Spinal cord (tissue), 10 donors: ENCODE measurements around the gene CRK. TPM values are rescaled to one million over a fixed set of nuclear protein-coding genes. Genes with fewer than 3 reads are reported as not detected.

Experiments used
- DNase-seq, 6 donors: peaks; one replicate each; pipeline versions ENCODE4 v3.0.0 to v3.0.0-alpha.2; 2013 to 2015; ENCODE audit warnings: low spot score in 6 of 6, low read depth in 4 of 6
- H3K27ac ChIP-seq: one replicate; pipeline ENCODE4 v1.5.1; 2013; ENCODE audit warnings: low read depth, low read length, control low read depth
- H3K27me3 ChIP-seq: one replicate; pipeline ENCODE4 v1.6.1; 2013; ENCODE audit warnings: low read length; ENCODE audit not compliant: control insufficient read depth, insufficient read depth
- H3K36me3 ChIP-seq: one replicate; pipeline ENCODE4 v1.6.1; 2013; ENCODE audit warnings: low read length; ENCODE audit not compliant: control insufficient read depth, insufficient read depth
- H3K4me1 ChIP-seq: one replicate; pipeline ENCODE4 v1.6.1; 2013; ENCODE audit warnings: low read length; ENCODE audit not compliant: control insufficient read depth, insufficient read depth
- H3K4me3 ChIP-seq: one replicate; pipeline ENCODE4 v1.5.1; 2013; ENCODE audit warnings: low read depth, low read length, control low read depth
- H3K9me3 ChIP-seq: one replicate; pipeline ENCODE4 v1.6.1; 2013; ENCODE audit warnings: low read length; ENCODE audit not compliant: control insufficient read depth, insufficient read depth
- WGBS: methylation state at CpG from one replicate; pipeline ENCODE4 v1.1.5; 2013; ENCODE audit warnings: missing lambda C conversion rate; ENCODE audit not compliant: insufficient coverage; 5-methylcytosine and 5-hydroxymethylcytosine counted together
- polyA plus RNA-seq, 2 donors: library from polyadenylated mRNA; unstranded; fragments of 120-200 nt; gene quantifications; one replicate each; pipeline ENCODE4 v1.2.1, GENCODE V29; 2013; ENCODE audit not compliant: insufficient read length in 2 of 2
- total RNA-seq, 2 donors: library from RNA; depleted of rRNA in 1 of 2; stranded (reverse); fragments of 120-200 nt in 1 of 2; fragments of >200 nt in 1 of 2; gene quantifications; one replicate each; pipeline versions ENCODE4 v1.2.3 to v1.2.4, GENCODE V29; 2013 to 2014
- donor health status: healthy.

Gene CRK
- total and polyA plus RNA-seq, 4 donors: 70.2 to 105 (median 80.5) TPM

DNA sequence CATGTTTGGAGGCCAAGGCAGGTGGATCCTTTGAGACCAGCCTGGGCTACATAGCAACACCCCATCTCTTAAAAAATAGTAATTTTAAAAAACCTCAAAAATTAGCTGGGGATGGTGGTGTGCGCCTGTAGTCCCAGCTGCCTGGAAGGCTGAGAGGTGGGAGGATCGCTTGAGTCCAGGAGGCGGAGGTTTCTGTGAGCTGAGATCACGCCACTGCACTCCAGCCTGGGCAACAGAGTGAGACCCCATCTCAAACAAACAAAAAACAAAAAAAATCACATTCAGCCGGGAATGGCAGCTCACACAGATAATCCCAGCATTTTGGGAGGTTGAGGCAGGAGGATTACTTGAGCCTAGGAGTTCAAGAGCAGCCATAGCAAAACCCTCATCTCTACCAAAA lies 39.6 kb downstream of the CRK start:
- WGBS: no CpG with 5 or more reads among the region's 5 CpGs

DNA sequence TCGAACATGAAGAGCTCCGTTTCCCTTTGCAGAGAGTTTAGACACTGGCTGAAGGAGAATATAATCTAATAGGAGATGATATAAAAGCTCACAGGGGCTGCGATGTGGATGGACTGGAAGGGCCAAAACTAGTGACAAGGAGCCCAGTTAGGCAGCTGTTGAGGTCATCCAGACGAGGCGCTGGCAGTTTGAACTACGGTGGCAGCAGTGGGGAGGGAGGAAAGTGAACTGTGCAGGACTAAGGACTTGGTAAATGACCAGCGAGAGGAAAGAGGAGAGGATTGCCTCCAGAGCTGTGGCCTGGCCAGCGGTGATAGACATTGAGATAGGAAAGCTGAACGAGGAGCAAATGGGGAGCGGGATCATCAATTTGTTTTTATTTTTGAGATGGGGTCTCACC lies 41.4 kb downstream of the CRK start:
- no peak for DNase-seq
- peaks cover 5% of the 10 kb centered on the region for H3K4me1 ChIP-seq
- H3K4me3 ChIP-seq: no peak overlapping the region
- no peaks in the 10 kb centered on the region for H3K27me3 ChIP-seq
- no peak overlapping the region for H3K27ac ChIP-seq
- peaks cover 15% of the 10 kb centered on the region for H3K36me3 ChIP-seq
- WGBS: 81% methylated on average over 9 of the region's 10 CpGs
- no peaks in the 10 kb centered on the region for H3K9me3 ChIP-seq

More for the DNA sequence above, 39.6 kb downstream of the CRK start:
- H3K36me3 ChIP-seq: peaks cover 25% of the 10 kb centered on the region
- no peak overlapping the region for H3K4me3 ChIP-seq
- DNase-seq: no peak
- no peaks in the 10 kb centered on the region for H3K27me3 ChIP-seq
- H3K27ac ChIP-seq: no peak overlapping the region
- H3K9me3 ChIP-seq: no peaks in the 10 kb centered on the region
- H3K4me1 ChIP-seq: peaks cover 5% of the 10 kb centered on the region

GRCh38 chr17:1414001-1414574 lies 41.9 kb downstream of the CRK start:
- no peaks in the 10 kb centered on the region for H3K9me3 ChIP-seq
- H3K27me3 ChIP-seq: no peaks in the 10 kb centered on the region
- H3K4me1 ChIP-seq: peaks cover 5% of the 10 kb centered on the region
- WGBS: 84% methylated on average over 7 of the region's 9 CpGs
- H3K4me3 ChIP-seq: no peak overlapping the region
- H3K27ac ChIP-seq: no peak overlapping the region
- peaks cover 14% of the 10 kb centered on the region for H3K36me3 ChIP-seq
- no peak for DNase-seq

GRCh38 chr17:1413281-1413791 lies 42.7 kb downstream of the CRK start:
- peaks cover 10% of the 10 kb centered on the region for H3K36me3 ChIP-seq

GRCh38 chr17:1412185-1413110 lies 43.6 kb downstream of the CRK start:
- no peak overlapping the region for H3K27ac ChIP-seq
- peaks cover 7% of the 10 kb centered on the region for H3K36me3 ChIP-seq
- H3K4me3 ChIP-seq: no peak overlapping the region
- no peak for DNase-seq
- WGBS: 69% methylated on average over 10 of the region's 27 CpGs
- H3K27me3 ChIP-seq: no peaks in the 10 kb centered on the region
- H3K4me1 ChIP-seq: peaks cover 5% of the 10 kb centered on the region
- no peaks in the 10 kb centered on the region for H3K9me3 ChIP-seq

More at GRCh38 chr17:1413281-1413791, 42.7 kb downstream of the CRK start:
- WGBS: 55% methylated on average over 2 of the region's 6 CpGs
- H3K4me3 ChIP-seq: no peak overlapping the region
- H3K27ac ChIP-seq: no peak overlapping the region
- no peaks in the 10 kb centered on the region for H3K27me3 ChIP-seq
- DNase-seq: peak in 1 of 6 donors; percentile 49
- H3K9me3 ChIP-seq: no peaks in the 10 kb centered on the region
- H3K4me1 ChIP-seq: peaks cover 5% of the 10 kb centered on the region

DNA sequence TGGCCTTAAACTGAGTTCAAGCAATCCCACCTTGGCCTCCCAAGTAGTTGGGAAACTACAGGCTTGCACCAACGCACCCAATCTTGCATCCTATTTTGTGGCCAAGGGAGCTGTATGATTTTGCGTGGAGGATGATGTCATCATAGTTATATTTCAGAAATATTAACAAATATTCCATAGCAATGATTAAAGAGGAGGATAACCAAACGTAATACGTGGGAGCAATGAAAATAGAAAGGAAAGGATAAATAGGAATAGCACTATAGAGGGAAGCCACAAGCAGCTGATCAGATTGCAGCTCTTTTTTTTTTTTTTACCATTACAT lies 53.8 kb downstream of the CRK start:
- Histone ChIP-seq H3K27me3 (no peaks in the 10 kb centered on the region), H3K4me3 (no peak overlapping the region), H3K9me3 (no peaks in the 10 kb centered on the region), H3K4me1 (peaks cover 7% of the 10 kb centered on the region), H3K36me3 (no peaks in the 10 kb centered on the region), H3K27ac (no peak overlapping the region)
- no peak for DNase-seq
- WGBS: 100% methylated on average over 1 of the region's 4 CpGs

GRCh38 chr17:1399679-1400512 lies 56.1 kb downstream of the CRK start, which contains the start of gene YWHAE:
YWHAE (minus strand) TSS chr17:1400222; CDS start chr17:1400110, 112 bp downstream.
- peaks cover 10% of the 10 kb centered on the region for H3K36me3 ChIP-seq
- H3K27me3 ChIP-seq: no peaks in the 10 kb centered on the region
- peak within 1 kb of the TSS; percentile 98 for H3K4me3 ChIP-seq
- peak; percentile 90 to 99 (median 94) for DNase-seq
- peak within 1 kb of the TSS; percentile 98 for H3K27ac ChIP-seq
- under 1% methylated on average over 76 of the region's 82 CpGs for WGBS
- no peaks in the 10 kb centered on the region for H3K9me3 ChIP-seq
- H3K4me1 ChIP-seq: peaks cover 22% of the 10 kb centered on the region

DNA sequence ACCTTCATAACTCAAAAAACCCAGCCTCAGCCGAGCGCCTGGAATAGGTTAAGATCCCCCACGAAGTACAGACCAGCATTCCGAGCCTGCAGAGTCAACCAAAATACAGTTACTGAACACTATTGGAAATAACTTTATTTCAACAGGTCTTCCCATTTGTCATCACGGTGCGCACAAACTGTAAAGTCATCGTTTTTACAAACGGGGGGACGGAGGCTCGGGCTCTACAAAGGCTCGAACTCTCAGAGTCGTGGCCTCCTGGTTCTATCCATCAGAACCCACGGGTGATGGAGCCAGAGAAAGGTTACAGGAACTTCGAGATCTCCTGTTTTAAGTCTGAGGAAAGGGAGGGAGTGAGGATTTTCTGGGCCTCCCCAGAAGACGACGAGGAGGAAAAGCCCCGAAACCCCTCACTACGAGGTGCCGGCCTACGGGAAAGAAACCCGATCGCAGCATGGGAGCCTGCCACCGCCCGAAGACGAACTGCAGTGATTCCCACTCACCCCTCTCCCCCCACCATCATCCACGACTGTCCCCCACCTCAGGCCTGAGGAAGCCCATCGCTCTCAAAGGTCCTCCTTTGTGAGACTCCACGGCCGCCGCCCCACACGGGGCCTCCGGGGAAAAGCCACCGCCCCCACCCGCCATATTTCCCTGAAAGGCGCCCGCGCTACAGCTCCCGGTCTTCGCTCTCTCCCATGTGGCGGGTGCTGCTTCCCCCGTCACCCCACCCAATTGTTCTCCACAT lies 56.9 kb downstream of the CRK start:
- peak in 3 of 6 donors; percentile 12 to 52 (median 20) for DNase-seq
- H3K9me3 ChIP-seq: no peaks in the 10 kb centered on the region
- peak overlapping the region; percentile 98 for H3K27ac ChIP-seq
- peaks cover 28% of the 10 kb centered on the region for H3K4me1 ChIP-seq
- H3K36me3 ChIP-seq: peaks cover 10% of the 10 kb centered on the region
- 0% methylated on average over 38 of the region's 41 CpGs for WGBS
- H3K4me3 ChIP-seq: peak overlapping the region; percentile 98
- H3K27me3 ChIP-seq: no peaks in the 10 kb centered on the region

GRCh38 chr17:1398028-1398427 lies 58.0 kb downstream of the CRK start:
- peaks cover 34% of the 10 kb centered on the region for H3K4me1 ChIP-seq
- peak in 1 of 6 donors; percentile 24 for DNase-seq
- peaks cover 15% of the 10 kb centered on the region for H3K36me3 ChIP-seq
- no peaks in the 10 kb centered on the region for H3K27me3 ChIP-seq
- WGBS: no CpG with 5 or more reads among the region's 2 CpGs
- H3K4me3 ChIP-seq: peak overlapping the region; percentile 98
- H3K9me3 ChIP-seq: no peaks in the 10 kb centered on the region
- peak overlapping the region; percentile 98 for H3K27ac ChIP-seq
